Liver (tissue), 9 donors: ENCODE data around the gene TFAP2A. TPM values are rescaled to one million over a fixed set of nuclear protein-coding genes. Genes with fewer than 3 reads are reported as not detected.

Source experiments
- DNase-seq: peaks from one replicate; pipeline ENCODE4 v3.0.0-alpha.2; 2017; ENCODE audit warnings: low spot score
- H3K27ac ChIP-seq, 2 donors: one replicate each; pipeline ENCODE4 v1.7.0; 2013; ENCODE audit warnings: inconsistent platforms in 2 of 2, low read length in 2 of 2, control low read depth in 1 of 2, low read depth in 1 of 2, mild to moderate bottlenecking in 1 of 2
- H3K27me3 ChIP-seq, 4 donors: one replicate each; pipeline versions ENCODE4 v1.6.1 to v1.7.0; 2013; ENCODE audit warnings: low read length in 3 of 4, inconsistent platforms in 1 of 4, mild to moderate bottlenecking in 1 of 4, moderate library complexity in 1 of 4; ENCODE audit not compliant: control insufficient read depth in 4 of 4, insufficient read depth in 4 of 4
- H3K36me3 ChIP-seq, 4 donors: one replicate each; pipeline versions ENCODE4 v1.6.1 to v1.7.0; 2013; ENCODE audit warnings: low read length in 3 of 4, mild to moderate bottlenecking in 3 of 4, low read depth in 1 of 4, moderate library complexity in 1 of 4; ENCODE audit not compliant: control insufficient read depth in 4 of 4, insufficient read depth in 3 of 4
- H3K4me1 ChIP-seq, 4 donors: one replicate each; pipeline versions ENCODE4 v1.6.1 to v1.7.0; 2013; ENCODE audit warnings: low read length in 3 of 4, mild to moderate bottlenecking in 3 of 4, moderate library complexity in 1 of 4; ENCODE audit not compliant: control insufficient read depth in 4 of 4, insufficient read depth in 4 of 4
- H3K4me3 ChIP-seq, 3 donors: one replicate each; pipeline versions ENCODE4 v1.6.1 to v1.7.0; 2013; ENCODE audit warnings: low read length in 3 of 3, control low read depth in 1 of 3, low read depth in 1 of 3, mild to moderate bottlenecking in 1 of 3
- H3K9ac ChIP-seq, 2 donors: one replicate each; pipeline ENCODE4 v1.7.0; 2013; ENCODE audit warnings: low read length in 2 of 2, mild to moderate bottlenecking in 2 of 2, moderate library complexity in 2 of 2, control low read depth in 1 of 2, low read depth in 1 of 2
- H3K9me3 ChIP-seq, 4 donors: one replicate each; pipeline versions ENCODE4 v1.6.1 to v1.7.0; 2013; ENCODE audit warnings: low read length in 3 of 4; ENCODE audit not compliant: control insufficient read depth in 4 of 4
- EGR1 ChIP-seq, 2 donors: IDR thresholded peaks; 2 replicates each; pipeline ENCODE4 v1.6.1; 2016 to 2018; ENCODE audit warnings: antibody characterized with exemption in 2 of 2, low read depth in 2 of 2
- FOXA1 ChIP-seq: IDR thresholded peaks from 2 replicates; pipeline ENCODE4 v1.6.1; 2016; ENCODE audit warnings: antibody characterized with exemption
- FOXA2 ChIP-seq: IDR thresholded peaks from 2 replicates; pipeline ENCODE4 v1.6.1; 2016; ENCODE audit warnings: antibody characterized with exemption
- GABPA ChIP-seq, 2 donors: IDR thresholded peaks in 1 of 2; conservative IDR thresholded peaks in 1 of 2; 2 replicates each; pipeline ENCODE4 v1.6.1; 2016; ENCODE audit warnings: antibody characterized with exemption in 2 of 2, mild to moderate bottlenecking in 1 of 2, moderate library complexity in 1 of 2
- HNF4A ChIP-seq, 2 donors: conservative IDR thresholded peaks; 2 replicates each; pipeline ENCODE4 v1.6.1; 2016; ENCODE audit warnings: antibody characterized with exemption in 2 of 2, mild to moderate bottlenecking in 2 of 2
- HNF4G ChIP-seq: IDR thresholded peaks from 2 replicates; pipeline ENCODE4 v1.6.1; 2016; ENCODE audit warnings: antibody characterized with exemption
- JUND ChIP-seq, 2 donors: IDR thresholded peaks; 2 replicates each; pipeline ENCODE4 v1.6.1; 2016; ENCODE audit warnings: antibody characterized with exemption in 2 of 2
- RAD21 ChIP-seq, 2 donors: IDR thresholded peaks; 2 replicates each; pipeline ENCODE4 v1.6.1; 2016; ENCODE audit warnings: antibody characterized with exemption in 2 of 2, mild to moderate bottlenecking in 2 of 2
- RXRA ChIP-seq, 2 donors: IDR thresholded peaks; 2 replicates each; pipeline ENCODE4 v1.6.1; 2017 to 2018; ENCODE audit warnings: antibody characterized with exemption in 2 of 2, mild to moderate bottlenecking in 1 of 2
- SP1 ChIP-seq: IDR thresholded peaks from 2 replicates; pipeline ENCODE4 v1.6.1; 2018; ENCODE audit warnings: antibody characterized with exemption, mild to moderate bottlenecking
- TAF1 ChIP-seq: conservative IDR thresholded peaks from 2 replicates; pipeline ENCODE4 v1.6.1; 2016; ENCODE audit warnings: antibody characterized with exemption, mild to moderate bottlenecking
- YY1 ChIP-seq: IDR thresholded peaks from 2 replicates; pipeline ENCODE4 v1.6.1; 2016; ENCODE audit warnings: antibody characterized with exemption, mild to moderate bottlenecking
- WGBS: extraction: QIAGEN DNeasy Blood & Tissue Kit; methylation state at CpG from one replicate; pipeline ENCODE4 v1.1.7; 2013; 5-methylcytosine and 5-hydroxymethylcytosine counted together
- polyA plus RNA-seq, 2 donors: library from polyadenylated mRNA; stranded (reverse) in 1 of 2; unstranded in 1 of 2; fragments of 200-250 nt in 1 of 2; fragments of >200 nt in 1 of 2; fragmentation: Nextera tagmentation in 1 of 2; extraction: Ambion mirVana in 1 of 2; gene quantifications; one replicate each; pipeline versions ENCODE4 v1.2.1 to v1.2.3, GENCODE V29; 2013 to 2015
- total RNA-seq, 2 donors: library from RNA; depleted of rRNA; stranded (reverse); fragments of >200 nt; gene quantifications; one replicate each; pipeline ENCODE4 v1.2.3, GENCODE V29; 2014
- TF ChIP-seq, protein P1 (sequence below): IDR thresholded peaks from 2 replicates; pipeline ENCODE4 v1.6.1; 2016; ENCODE audit warnings: antibody characterized with exemption
- TF ChIP-seq, protein P2 (sequence below): IDR thresholded peaks from 2 replicates; pipeline ENCODE4 v1.6.1; 2016; ENCODE audit warnings: antibody characterized with exemption
- TF ChIP-seq, protein P3 (sequence below): IDR thresholded peaks from 2 replicates; pipeline ENCODE4 v1.6.1; 2016; ENCODE audit warnings: antibody characterized with exemption, mild to moderate bottlenecking
- TF ChIP-seq, protein P4 (sequence below): IDR thresholded peaks from 2 replicates; pipeline ENCODE4 v1.6.1; 2016; ENCODE audit warnings: antibody characterized with exemption
- TF ChIP-seq, protein P5 (sequence below): fragments of 150-350 bp; IDR thresholded peaks from 2 replicates; pipeline ENCODE4 v1.5.1; 2017; ENCODE audit warnings: improper control_type of control experiment, low read depth, low read length; ENCODE audit not compliant: missing input control
- donor health status: healthy.
- donor health status: healthy.
- donor health status: healthy.
- donor health status: healthy.
- donor health status: healthy.

The TFAP2A gene
- total and polyA plus RNA-seq, 4 donors = 0.03 to 0.08 TPM; not detected in 2

DNA sequence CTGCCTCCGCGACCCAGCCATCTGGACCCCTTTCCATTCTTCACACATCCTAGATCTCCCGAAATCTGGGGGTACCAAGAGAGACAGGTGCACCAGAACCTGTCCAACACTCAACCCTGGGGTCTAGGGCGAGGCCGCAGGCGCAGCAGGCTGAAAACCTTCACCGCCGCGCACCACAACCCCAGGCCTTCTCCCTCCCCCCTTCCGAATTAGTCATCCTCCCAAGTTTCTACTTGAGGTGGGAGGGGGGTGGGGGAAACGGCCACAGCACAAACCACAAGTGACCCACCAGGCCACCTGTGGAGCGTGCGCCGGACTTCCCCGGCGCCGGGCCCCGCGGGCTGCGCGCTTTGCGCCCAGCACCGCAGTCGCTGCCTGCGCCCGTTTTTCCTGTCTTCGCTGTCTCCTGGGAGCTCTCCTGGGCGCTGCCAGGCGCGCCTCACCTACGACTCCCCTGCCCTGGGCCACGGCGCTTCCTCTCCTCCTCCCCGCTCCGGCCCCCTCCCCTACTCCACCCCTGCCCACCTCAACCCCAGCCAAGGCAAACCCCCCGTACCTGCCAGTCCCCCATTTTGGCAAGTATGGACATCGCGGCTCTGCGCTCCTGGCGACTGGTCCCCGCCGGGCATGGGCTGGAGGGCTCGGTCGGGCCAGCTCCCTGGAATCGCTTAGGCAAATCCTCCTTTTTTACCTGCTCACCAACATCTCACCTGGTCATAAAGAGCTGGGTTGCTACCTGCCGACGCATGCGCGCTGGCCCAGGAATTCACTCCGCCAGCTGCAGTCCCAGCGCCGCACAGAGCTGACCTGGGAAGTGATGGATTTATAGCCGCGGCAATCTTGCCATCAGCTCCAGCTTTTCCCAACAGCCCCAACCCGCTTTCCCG lies 4.2 kb upstream of the TFAP2A start:
- Histone ChIP-seq H3K4me1 (peaks cover 10 to 23% (median 19%) of the 10 kb centered on the region in 4 donors), H3K9me3 (peaks cover 0 to 13% (median 2%) of the 10 kb centered on the region in 4 donors), H3K27ac (no peak overlapping the region), H3K36me3 (no peaks in the 10 kb centered on the region), H3K9ac (no peak overlapping the region), H3K4me3 (no peak overlapping the region), H3K27me3 (peaks cover 16 to 52% (median 29%) of the 10 kb centered on the region in 4 donors)
- 6% methylated on average over 56 of the region's 56 CpGs for WGBS
- no peak for DNase-seq
- TF ChIP-seq RXRA (IDR thresholded peaks at IDR 0.05) (no peak), HNF4A (conservative IDR thresholded peaks at IDR 0.05) (no peak), RAD21 (IDR thresholded peaks at IDR 0.05) (no peak), FOXA1 (no peak), HNF4G (no peak), SP1 (no peak), GABPA (IDR thresholded peaks at IDR 0.05 in 1 of 2, conservative IDR thresholded peaks at IDR 0.05 in 1 of 2) (no peak), EGR1 (IDR thresholded peaks at IDR 0.05; ENCODE audit: low read depth in 2 of 2) (no peak), FOXA2 (no peak), YY1 (no peak), JUND (IDR thresholded peaks at IDR 0.05) (no peak), TAF1 (no peak)
- TF ChIP-seq, protein P1, sequence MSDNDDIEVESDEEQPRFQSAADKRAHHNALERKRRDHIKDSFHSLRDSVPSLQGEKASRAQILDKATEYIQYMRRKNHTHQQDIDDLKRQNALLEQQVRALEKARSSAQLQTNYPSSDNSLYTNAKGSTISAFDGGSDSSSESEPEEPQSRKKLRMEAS = no peak
- TF ChIP-seq, protein P2, sequence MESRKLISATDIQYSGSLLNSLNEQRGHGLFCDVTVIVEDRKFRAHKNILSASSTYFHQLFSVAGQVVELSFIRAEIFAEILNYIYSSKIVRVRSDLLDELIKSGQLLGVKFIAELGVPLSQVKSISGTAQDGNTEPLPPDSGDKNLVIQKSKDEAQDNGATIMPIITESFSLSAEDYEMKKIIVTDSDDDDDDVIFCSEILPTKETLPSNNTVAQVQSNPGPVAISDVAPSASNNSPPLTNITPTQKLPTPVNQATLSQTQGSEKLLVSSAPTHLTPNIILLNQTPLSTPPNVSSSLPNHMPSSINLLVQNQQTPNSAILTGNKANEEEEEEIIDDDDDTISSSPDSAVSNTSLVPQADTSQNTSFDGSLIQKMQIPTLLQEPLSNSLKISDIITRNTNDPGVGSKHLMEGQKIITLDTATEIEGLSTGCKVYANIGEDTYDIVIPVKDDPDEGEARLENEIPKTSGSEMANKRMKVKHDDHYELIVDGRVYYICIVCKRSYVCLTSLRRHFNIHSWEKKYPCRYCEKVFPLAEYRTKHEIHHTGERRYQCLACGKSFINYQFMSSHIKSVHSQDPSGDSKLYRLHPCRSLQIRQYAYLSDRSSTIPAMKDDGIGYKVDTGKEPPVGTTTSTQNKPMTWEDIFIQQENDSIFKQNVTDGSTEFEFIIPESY = no peak
- TF ChIP-seq, protein P3, sequence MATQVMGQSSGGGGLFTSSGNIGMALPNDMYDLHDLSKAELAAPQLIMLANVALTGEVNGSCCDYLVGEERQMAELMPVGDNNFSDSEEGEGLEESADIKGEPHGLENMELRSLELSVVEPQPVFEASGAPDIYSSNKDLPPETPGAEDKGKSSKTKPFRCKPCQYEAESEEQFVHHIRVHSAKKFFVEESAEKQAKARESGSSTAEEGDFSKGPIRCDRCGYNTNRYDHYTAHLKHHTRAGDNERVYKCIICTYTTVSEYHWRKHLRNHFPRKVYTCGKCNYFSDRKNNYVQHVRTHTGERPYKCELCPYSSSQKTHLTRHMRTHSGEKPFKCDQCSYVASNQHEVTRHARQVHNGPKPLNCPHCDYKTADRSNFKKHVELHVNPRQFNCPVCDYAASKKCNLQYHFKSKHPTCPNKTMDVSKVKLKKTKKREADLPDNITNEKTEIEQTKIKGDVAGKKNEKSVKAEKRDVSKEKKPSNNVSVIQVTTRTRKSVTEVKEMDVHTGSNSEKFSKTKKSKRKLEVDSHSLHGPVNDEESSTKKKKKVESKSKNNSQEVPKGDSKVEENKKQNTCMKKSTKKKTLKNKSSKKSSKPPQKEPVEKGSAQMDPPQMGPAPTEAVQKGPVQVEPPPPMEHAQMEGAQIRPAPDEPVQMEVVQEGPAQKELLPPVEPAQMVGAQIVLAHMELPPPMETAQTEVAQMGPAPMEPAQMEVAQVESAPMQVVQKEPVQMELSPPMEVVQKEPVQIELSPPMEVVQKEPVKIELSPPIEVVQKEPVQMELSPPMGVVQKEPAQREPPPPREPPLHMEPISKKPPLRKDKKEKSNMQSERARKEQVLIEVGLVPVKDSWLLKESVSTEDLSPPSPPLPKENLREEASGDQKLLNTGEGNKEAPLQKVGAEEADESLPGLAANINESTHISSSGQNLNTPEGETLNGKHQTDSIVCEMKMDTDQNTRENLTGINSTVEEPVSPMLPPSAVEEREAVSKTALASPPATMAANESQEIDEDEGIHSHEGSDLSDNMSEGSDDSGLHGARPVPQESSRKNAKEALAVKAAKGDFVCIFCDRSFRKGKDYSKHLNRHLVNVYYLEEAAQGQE = no peak
- TF ChIP-seq, protein P4, sequence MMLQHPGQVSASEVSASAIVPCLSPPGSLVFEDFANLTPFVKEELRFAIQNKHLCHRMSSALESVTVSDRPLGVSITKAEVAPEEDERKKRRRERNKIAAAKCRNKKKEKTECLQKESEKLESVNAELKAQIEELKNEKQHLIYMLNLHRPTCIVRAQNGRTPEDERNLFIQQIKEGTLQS = no peak
- TF ChIP-seq, protein P5, sequence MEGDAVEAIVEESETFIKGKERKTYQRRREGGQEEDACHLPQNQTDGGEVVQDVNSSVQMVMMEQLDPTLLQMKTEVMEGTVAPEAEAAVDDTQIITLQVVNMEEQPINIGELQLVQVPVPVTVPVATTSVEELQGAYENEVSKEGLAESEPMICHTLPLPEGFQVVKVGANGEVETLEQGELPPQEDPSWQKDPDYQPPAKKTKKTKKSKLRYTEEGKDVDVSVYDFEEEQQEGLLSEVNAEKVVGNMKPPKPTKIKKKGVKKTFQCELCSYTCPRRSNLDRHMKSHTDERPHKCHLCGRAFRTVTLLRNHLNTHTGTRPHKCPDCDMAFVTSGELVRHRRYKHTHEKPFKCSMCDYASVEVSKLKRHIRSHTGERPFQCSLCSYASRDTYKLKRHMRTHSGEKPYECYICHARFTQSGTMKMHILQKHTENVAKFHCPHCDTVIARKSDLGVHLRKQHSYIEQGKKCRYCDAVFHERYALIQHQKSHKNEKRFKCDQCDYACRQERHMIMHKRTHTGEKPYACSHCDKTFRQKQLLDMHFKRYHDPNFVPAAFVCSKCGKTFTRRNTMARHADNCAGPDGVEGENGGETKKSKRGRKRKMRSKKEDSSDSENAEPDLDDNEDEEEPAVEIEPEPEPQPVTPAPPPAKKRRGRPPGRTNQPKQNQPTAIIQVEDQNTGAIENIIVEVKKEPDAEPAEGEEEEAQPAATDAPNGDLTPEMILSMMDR = no peak
